Loucy (cell line): ENCODE results near the gene DISP3.

ENCODE experiments used
- H2AFZ ChIP-seq: fragments of 200-600 bp; sonication (generic); 2 replicates; pipeline ENCODE4 v1.6.0; 2016; ENCODE audit warnings: antibody characterized with exemption, mild to moderate bottlenecking, low read length, moderate library complexity
- H3F3A ChIP-seq: fragments of 200-600 bp; 2 replicates; pipeline ENCODE4 v1.6.0; 2016; ENCODE audit warnings: antibody characterized with exemption, low read depth, mild to moderate bottlenecking
- H3K27me3 ChIP-seq: fragments of 200-600 bp; sonication (generic); 2 replicates; pipeline ENCODE4 v1.6.1; 2014; ENCODE audit warnings: low read length, mild to moderate bottlenecking; ENCODE audit not compliant: insufficient read depth, poor library complexity, severe bottlenecking
- H3K36me3 ChIP-seq: fragments of 200-600 bp; sonication (generic); 2 replicates; pipeline ENCODE4 v1.6.1; 2016; ENCODE audit warnings: low read length; ENCODE audit not compliant: insufficient read depth
- H3K4me1 ChIP-seq: fragments of 200-600 bp; sonication (generic); 2 replicates; pipeline ENCODE4 v1.5.1; 2014; ENCODE audit warnings: low read length, mild to moderate bottlenecking; ENCODE audit not compliant: insufficient read depth, poor library complexity, severe bottlenecking
- H3K4me2 ChIP-seq: fragments of 200-600 bp; sonication (generic); 2 replicates; pipeline ENCODE4 v1.6.0; 2014; ENCODE audit warnings: antibody characterized with exemption, low read length, low read depth, mild to moderate bottlenecking; ENCODE audit not compliant: poor library complexity, severe bottlenecking
- H3K4me3 ChIP-seq: fragments of 200-600 bp; sonication (generic); 2 replicates; pipeline ENCODE4 v1.5.1; 2014; ENCODE audit warnings: low read length, mild to moderate bottlenecking, mixed read lengths; ENCODE audit not compliant: poor library complexity, severe bottlenecking
- H3K79me2 ChIP-seq: fragments of 200-600 bp; sonication (generic); 2 replicates; pipeline ENCODE4 v1.6.1; 2014; ENCODE audit warnings: low read length; ENCODE audit not compliant: insufficient read depth
- H3K9ac ChIP-seq: fragments of 200-600 bp; sonication (generic); 2 replicates; pipeline ENCODE4 v1.6.0; 2014; ENCODE audit warnings: mild to moderate bottlenecking, low read depth, low read length, moderate library complexity; ENCODE audit not compliant: poor library complexity, severe bottlenecking
- H3K9me2 ChIP-seq: fragments of 200-600 bp; sonication (generic); replicated peaks from 2 replicates; pipeline ENCODE4 v1.6.1; 2016; ENCODE audit warnings: low read depth, low read length, mixed read lengths
- H3K9me3 ChIP-seq: fragments of 200-600 bp; sonication (generic); 2 replicates; pipeline ENCODE4 v1.6.1; 2014; ENCODE audit warnings: mild to moderate bottlenecking, antibody characterized with exemption, low read length, low read depth; ENCODE audit not compliant: insufficient read depth
- H4K20me1 ChIP-seq: fragments of 200-600 bp; sonication (generic); 2 replicates; pipeline ENCODE4 v1.6.0; 2014; ENCODE audit warnings: antibody characterized with exemption, low read length, mild to moderate bottlenecking; ENCODE audit not compliant: insufficient read depth, poor library complexity, severe bottlenecking
- CTCF ChIP-seq: fragments of 200-600 bp; sonication (generic); conservative IDR thresholded peaks from 2 replicates; pipeline ENCODE4 v1.5.1; 2014; ENCODE audit warnings: mild to moderate bottlenecking, antibody characterized with exemption, low read length
- EZH2phosphoT487 ChIP-seq: fragments of 200-600 bp; IDR thresholded peaks from 2 replicates; pipeline ENCODE4 v1.6.1; 2018; ENCODE audit warnings: antibody characterized with exemption, mild to moderate bottlenecking, moderate library complexity, borderline replicate concordance

Gene DISP3

GRCh38 chr1:11447903-11448302, 31.1 kb upstream of the DISP3 start:
- H3K4me3 ChIP-seq = no peak overlapping the region
- no peaks in the 10 kb centered on the region for H3K36me3 ChIP-seq
- no peaks in the 10 kb centered on the region for H3K9me3 ChIP-seq
- no peaks in the 10 kb centered on the region for H4K20me1 ChIP-seq
- H3K4me1 ChIP-seq = no peaks in the 10 kb centered on the region
- H3K79me2 ChIP-seq = no peaks in the 10 kb centered on the region
- no peaks in the 10 kb centered on the region for H3K27me3 ChIP-seq
- H2AFZ ChIP-seq = no peak overlapping the region
- TF ChIP-seq CTCF (no peak), EZH2phosphoT487 (no peak)
- no peak overlapping the region for H3K9ac ChIP-seq
- no peaks in the 10 kb centered on the region for H3F3A ChIP-seq
- no peak overlapping the region for H3K4me2 ChIP-seq
- no peaks in the 10 kb centered on the region for H3K9me2 ChIP-seq

GRCh38 chr1:11448373-11449099, 30.4 kb upstream of the DISP3 start:
- Histone ChIP-seq H3K4me1 (no peaks in the 10 kb centered on the region), H3K27me3 (no peaks in the 10 kb centered on the region), H2AFZ (no peak overlapping the region), H4K20me1 (no peaks in the 10 kb centered on the region), H3K79me2 (no peaks in the 10 kb centered on the region), H3K9ac (no peak overlapping the region), H3K4me3 (no peak overlapping the region), H3K4me2 (no peak overlapping the region), H3F3A (no peaks in the 10 kb centered on the region), H3K9me3 (no peaks in the 10 kb centered on the region), H3K9me2 (no peaks in the 10 kb centered on the region), H3K36me3 (no peaks in the 10 kb centered on the region)
- TF ChIP-seq EZH2phosphoT487 (no peak), CTCF (no peak)

- H3K79me2 ChIP-seq = no peaks in the 10 kb centered on the region
- H3K27me3 ChIP-seq = no peaks in the 10 kb centered on the region
- no peaks in the 10 kb centered on the region for H4K20me1 ChIP-seq
- H3K4me3 ChIP-seq = no peak overlapping the region
- no peak overlapping the region for H3K4me2 ChIP-seq
- H2AFZ ChIP-seq = no peak overlapping the region
- no peaks in the 10 kb centered on the region for H3F3A ChIP-seq
- TF ChIP-seq CTCF (no peak), EZH2phosphoT487 (no peak)
- no peaks in the 10 kb centered on the region for H3K36me3 ChIP-seq
- no peaks in the 10 kb centered on the region for H3K9me3 ChIP-seq
- H3K9me2 ChIP-seq = no peaks in the 10 kb centered on the region
- no peak overlapping the region for H3K9ac ChIP-seq
- H3K4me1 ChIP-seq = no peaks in the 10 kb centered on the region
These were observed 29.9 kb upstream of the DISP3 start for GRCh38 chr1:11449100-11449403.
